GM19043 (cell line): ENCODE measurements around the gene TNNT1.
"Not testable (repeated sequence)": the region's sequence is repeated elsewhere in the genome, so short reads cannot be mapped to it uniquely, and the experiment has no call there.

Experiments used
- ATAC-seq: cut with Tn5 transposase; IDR thresholded peaks from one replicate; pipeline ENCODE4 v1.9.1; 2021; ENCODE audit warnings: low read depth; ENCODE audit not compliant: unreplicated experiment

The TNNT1 gene

GRCh38 chr19:55112777-55113569, 36.0 kb downstream of the TNNT1 start:
- no peak for ATAC-seq

- ATAC-seq: no peak
Measured at GRCh38 chr19:55112246-55112776, 36.7 kb downstream of the TNNT1 start.

DNA sequence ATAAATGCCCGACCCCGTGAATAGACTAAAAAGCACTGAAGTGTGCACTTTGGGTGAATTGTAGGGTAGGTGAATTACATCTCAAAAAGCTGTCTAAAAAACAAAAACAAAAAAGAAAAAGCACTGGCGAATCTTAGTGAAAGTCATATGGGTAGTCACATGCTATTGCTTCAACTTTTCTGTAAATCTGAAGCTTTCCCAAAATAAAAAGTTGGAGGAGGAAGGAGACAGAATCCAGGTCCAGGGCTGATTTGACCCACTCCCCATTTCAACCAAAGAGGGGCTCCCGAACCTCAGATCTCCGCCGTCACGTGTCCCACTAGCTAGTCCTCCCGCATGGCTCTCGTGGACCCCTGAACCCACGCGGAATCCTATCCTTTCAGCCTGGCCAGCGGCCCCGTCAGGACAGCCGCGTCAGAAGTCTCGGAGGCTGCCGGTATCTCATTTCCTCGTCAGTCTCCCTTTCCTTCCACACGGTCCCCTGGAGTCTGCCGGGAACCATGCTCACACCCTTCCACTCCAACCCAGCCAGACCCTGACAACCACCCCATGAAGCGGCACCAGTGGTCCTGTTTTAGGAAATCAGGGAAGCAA, 37.7 kb downstream of the TNNT1 start:
- no peak for ATAC-seq

DNA sequence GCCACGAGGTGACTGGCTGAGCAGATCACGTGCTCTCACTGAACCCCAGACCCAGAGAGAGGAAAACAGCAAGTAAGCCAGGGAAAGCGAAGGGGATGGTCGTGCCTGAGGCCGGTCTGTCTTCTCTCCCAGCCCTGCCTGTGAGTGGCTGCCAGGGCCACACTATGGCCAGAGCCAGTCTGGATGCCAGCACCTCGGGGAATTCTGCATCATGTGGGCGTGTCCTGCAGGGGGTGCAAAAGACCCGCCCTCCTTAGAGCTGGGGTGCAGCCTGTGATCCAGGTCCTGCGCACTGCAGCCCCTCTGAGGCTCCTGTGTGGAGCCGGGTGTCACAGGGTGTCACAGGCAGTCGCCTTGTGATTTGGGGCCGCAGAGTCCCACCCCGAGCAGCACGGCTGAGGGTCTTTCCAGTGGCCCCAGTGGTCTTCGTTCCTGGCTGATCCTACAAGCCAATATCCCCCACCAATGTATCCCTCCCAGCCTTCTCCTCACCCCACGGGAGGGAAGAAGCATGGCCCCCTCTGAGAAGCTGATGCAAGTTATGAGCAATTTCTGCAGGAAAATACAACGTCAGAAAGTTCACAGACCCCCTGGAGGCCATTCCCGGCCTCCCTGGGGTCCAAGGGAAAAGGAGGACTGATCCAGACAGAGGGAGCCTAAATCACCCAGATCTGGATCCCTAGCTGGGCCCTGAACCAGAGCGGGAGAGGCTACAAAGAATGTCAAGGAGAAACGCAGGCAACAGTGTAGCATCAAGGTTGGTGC, 39.3 kb downstream of the TNNT1 start:
- no peak for ATAC-seq

GRCh38 chr19:55107252-55107651, 41.8 kb downstream of the TNNT1 start:
- ATAC-seq: not testable (repeated sequence)

DNA sequence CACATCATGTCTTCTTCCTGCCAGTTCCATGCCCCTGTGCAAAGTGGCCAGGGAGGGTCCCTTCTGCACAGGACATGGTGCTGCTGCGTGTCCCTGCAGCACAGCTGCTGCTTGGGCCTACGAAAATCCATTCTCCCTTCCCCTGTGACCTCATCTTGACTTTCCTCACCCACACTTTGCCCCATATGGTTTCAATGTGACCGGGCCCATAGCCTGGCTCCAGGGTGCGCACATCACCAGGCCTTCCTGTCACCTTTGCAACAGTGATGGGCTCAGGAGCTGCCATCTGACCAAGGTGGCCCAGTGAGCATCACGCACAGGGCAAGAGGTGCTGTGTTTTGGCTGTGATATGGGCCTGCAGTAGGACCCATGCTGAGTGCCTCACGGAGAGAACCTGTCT, 42.4 kb downstream of the TNNT1 start:
- no peak for ATAC-seq

DNA sequence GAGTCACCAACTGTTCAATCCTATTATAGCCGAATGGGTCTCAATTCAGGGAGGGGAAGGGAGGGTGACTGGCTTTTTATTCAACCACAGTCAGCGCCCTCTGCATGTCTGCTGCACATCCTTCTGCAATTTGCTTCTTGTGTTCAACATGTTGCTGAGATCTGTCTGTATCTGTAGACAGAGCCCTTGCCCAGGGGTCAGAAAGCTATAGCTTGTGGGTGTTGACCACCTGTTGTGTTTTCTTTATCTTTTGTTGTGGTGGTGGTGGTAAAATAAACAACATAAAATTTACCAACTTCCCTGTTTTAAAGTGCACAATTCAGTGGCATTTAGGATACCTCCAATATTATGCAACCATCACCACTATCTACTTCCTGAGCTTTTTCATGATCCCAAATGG, 43.8 kb downstream of the TNNT1 start:
- no peak for ATAC-seq

DNA sequence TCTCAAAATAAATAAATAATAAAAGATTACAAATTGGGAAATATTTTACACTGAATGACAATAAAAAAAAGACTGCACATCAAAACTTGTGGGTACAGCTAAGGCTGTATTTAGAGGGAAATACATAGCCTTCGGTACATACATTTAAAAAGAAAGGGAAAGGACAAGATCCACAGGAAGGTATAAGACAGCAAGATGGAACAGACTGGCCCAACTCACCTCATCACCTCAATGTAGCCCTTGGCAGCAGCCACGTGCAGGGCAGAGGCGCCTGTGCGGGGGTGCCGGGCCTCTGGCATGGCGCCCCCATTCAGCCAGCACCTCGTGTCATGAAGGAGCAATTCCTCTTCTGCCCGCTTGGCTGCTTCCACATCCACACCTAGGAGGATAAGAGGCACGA, 45.8 kb downstream of the TNNT1 start:
- no peak for ATAC-seq

GRCh38 chr19:55101261-55101660, 47.7 kb downstream of the TNNT1 start:
- no peak for ATAC-seq

DNA sequence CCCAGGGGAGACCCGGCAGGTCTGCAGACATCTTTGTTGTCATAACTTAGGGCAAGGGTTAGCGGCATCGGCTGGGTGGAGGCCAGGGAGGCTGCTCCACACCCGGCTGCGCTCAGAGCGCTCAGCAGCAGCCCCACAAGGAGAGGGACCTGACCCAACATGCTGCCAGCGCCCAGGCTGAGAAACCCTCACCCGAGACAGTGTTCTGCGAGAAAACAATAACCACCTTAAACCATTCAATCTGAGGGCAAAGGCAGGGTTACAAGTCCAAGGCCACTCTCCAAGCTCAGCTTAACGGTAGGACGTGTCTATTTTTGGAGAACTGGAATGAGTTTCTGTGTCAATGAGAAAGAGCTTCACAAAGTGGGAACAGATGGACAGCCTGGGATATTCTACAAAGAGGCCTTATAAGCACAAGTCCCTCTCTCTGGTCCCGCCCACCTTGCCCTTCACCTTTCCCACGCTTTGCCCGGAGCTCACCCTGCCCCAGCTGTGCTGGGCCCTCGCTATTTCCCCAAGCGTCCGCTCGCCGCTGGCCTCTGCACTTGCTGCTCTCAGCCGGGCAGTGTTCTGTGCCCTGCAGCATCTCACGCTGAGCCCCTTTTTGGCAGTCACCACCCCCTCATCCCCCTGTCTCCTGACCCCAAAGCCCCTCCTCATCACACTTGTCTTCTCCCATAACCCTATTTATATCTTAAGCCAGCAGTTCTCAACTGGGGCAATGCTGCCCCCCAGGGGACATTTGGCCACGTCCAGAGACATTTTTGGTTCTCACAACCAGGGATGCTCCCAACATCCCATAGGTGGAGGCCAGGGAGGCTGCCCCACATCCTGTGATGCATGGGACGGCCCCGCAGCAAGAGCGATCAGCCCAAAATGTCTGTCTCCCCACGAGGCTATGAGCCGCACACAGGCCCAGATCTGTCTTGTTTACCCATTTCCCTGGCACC, 49.2 kb downstream of the TNNT1 start:
- ATAC-seq: no peak

GRCh38 chr19:55098716-55099556, 50.1 kb downstream of the TNNT1 start:
- no peak for ATAC-seq

GRCh38 chr19:55097864-55098715, 50.9 kb downstream of the TNNT1 start:
- ATAC-seq: no peak

GRCh38 chr19:55096061-55096701, 52.8 kb downstream of the TNNT1 start:
- no peak for ATAC-seq

- no peak for ATAC-seq
Measured at GRCh38 chr19:55095260-55096060, 53.5 kb downstream of the TNNT1 start.

DNA sequence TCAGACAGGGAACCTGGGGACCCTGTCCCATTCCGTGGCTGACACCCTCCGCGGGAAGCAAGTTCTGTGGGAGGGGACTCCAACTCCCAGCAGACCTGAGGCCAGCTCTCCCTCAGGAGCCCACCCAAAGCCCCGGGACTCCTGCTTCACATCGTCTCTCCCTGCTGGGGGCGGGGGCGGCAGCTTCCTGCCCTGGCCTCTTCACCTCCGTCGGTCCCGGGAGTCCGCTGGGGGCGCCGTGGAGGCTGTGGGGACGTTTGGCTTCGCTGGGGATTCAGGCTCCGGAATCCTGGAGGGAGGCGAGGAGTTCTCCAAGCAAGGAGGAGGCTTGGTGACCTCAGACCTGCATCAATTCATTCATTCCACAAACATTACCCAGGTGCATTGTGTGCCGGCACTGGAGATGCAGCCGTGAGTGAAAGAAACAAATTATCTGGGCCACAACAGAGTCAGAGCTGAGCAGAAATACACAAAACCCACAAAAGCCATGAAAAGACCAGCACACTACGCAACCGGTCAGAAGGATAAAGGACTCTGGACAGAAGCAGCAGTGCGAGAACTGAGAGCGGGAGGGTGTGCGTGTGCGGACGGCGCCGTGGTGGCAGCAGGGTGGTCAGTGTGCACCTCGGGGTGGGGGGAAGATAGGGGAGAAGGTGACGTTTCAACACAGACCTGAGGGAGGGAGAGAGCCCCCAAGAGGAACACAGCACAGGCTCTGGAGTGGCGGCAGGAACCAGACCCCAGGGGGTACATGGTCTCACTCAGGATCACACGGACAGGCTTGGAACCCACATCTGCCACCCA, 54.3 kb downstream of the TNNT1 start:
- ATAC-seq: no peak
